ENCODE results near the gene PAK3. TPM values are rescaled to one million over a fixed set of nuclear protein-coding genes. Genes with fewer than 3 reads are reported as not detected.

PAK3 gene
- polyA plus RNA-seq, 2 donors = 0.04 to 0.06 TPM

DNA sequence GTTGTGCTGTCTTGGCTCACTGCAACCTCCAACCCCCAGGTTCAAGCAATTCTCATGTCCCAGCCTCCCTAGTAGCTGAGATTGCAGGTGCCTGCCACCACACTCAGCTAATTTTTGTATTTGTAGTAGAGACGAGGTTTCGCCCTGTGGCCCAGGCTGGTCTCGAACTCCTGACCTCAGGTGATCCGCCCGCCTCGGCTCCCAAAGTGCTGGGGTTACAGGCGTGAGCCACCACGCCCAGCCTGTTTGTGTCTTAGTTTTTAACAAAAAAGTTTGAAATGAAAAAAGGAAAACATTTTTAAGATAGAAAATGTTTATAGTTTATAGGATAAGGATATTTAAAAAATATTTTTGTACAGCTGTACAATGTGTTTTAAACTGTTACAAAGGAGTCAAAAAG, 111.9 kb downstream of the PAK3 start:
- H3K27me3 ChIP-seq (ENCODE audit: control insufficient read depth in 1 of 2, insufficient read depth in 2 of 2, low read length in 2 of 2) = peaks cover 0 to 5% of the 10 kb centered on the region in 2 donors
- no peak overlapping the region for H3K27ac ChIP-seq (ENCODE audit: low read depth in 2 of 2, low read length in 1 of 2)
- no peaks in the 10 kb centered on the region for H3K36me3 ChIP-seq (ENCODE audit: control insufficient read depth in 2 of 2, insufficient read depth in 2 of 2, low read length in 1 of 2)
- no peak overlapping the region for H3K4me3 ChIP-seq (ENCODE audit: low read depth in 1 of 2, low read length in 2 of 2)
- H3K4me1 ChIP-seq (ENCODE audit: control insufficient read depth in 2 of 2, insufficient read depth in 2 of 2, low read length in 1 of 2) = no peaks in the 10 kb centered on the region
- no peaks in the 10 kb centered on the region for H3K9me3 ChIP-seq (ENCODE audit: control insufficient read depth in 2 of 2, insufficient read depth in 1 of 2, low read depth in 1 of 2, low read length in 1 of 2)
- 81 to 93% methylated on average over 8 of the region's 8 CpGs for WGBS, 2 donors

- H3K36me3 ChIP-seq (ENCODE audit: control insufficient read depth in 2 of 2, insufficient read depth in 2 of 2, low read length in 1 of 2) = no peaks in the 10 kb centered on the region
- no peaks in the 10 kb centered on the region for H3K27me3 ChIP-seq (ENCODE audit: control insufficient read depth in 1 of 2, insufficient read depth in 2 of 2, low read length in 2 of 2)
- H3K4me3 ChIP-seq (ENCODE audit: low read depth in 1 of 2, low read length in 2 of 2) = no peak overlapping the region
- H3K9me3 ChIP-seq (ENCODE audit: control insufficient read depth in 2 of 2, insufficient read depth in 1 of 2, low read depth in 1 of 2, low read length in 1 of 2) = no peaks in the 10 kb centered on the region
- no peak overlapping the region for H3K27ac ChIP-seq (ENCODE audit: low read depth in 2 of 2, low read length in 1 of 2)
- no peaks in the 10 kb centered on the region for H3K4me1 ChIP-seq (ENCODE audit: control insufficient read depth in 2 of 2, insufficient read depth in 2 of 2, low read length in 1 of 2)
- WGBS, 2 donors = 83 to 96% methylated on average over 6 of the region's 6 CpGs
Measured at GRCh38 chrX:111216293-111216801, 120.4 kb downstream of the PAK3 start.

- Histone ChIP-seq H3K27me3 (ENCODE audit: control insufficient read depth in 1 of 2, insufficient read depth in 2 of 2, low read length in 2 of 2) (peaks cover 0 to 7% of the 10 kb centered on the region in 2 donors), H3K36me3 (ENCODE audit: control insufficient read depth in 2 of 2, insufficient read depth in 2 of 2, low read length in 1 of 2) (no peaks in the 10 kb centered on the region), H3K27ac (ENCODE audit: low read depth in 2 of 2, low read length in 1 of 2) (no peak overlapping the region), H3K9me3 (ENCODE audit: control insufficient read depth in 2 of 2, insufficient read depth in 1 of 2, low read depth in 1 of 2, low read length in 1 of 2) (no peaks in the 10 kb centered on the region), H3K4me1 (ENCODE audit: control insufficient read depth in 2 of 2, insufficient read depth in 2 of 2, low read length in 1 of 2) (no peaks in the 10 kb centered on the region), H3K4me3 (ENCODE audit: low read depth in 1 of 2, low read length in 2 of 2) (no peak overlapping the region)
- WGBS, 2 donors = 33 to 54% methylated on average over 2 of the region's 2 CpGs
Measured at GRCh38 chrX:111244235-111244750, 148.3 kb downstream of the PAK3 start.

GRCh38 chrX:111254896-111255693, 159.1 kb downstream of the PAK3 start:
- no peak overlapping the region for H3K4me3 ChIP-seq (ENCODE audit: low read depth in 1 of 2, low read length in 2 of 2)
- WGBS, 2 donors = 84 to 90% methylated on average over 7 of the region's 7 CpGs
- no peaks in the 10 kb centered on the region for H3K4me1 ChIP-seq (ENCODE audit: control insufficient read depth in 2 of 2, insufficient read depth in 2 of 2, low read length in 1 of 2)
- H3K9me3 ChIP-seq (ENCODE audit: control insufficient read depth in 2 of 2, insufficient read depth in 1 of 2, low read depth in 1 of 2, low read length in 1 of 2) = no peaks in the 10 kb centered on the region
- no peak overlapping the region for H3K27ac ChIP-seq (ENCODE audit: low read depth in 2 of 2, low read length in 1 of 2)
- no peaks in the 10 kb centered on the region for H3K36me3 ChIP-seq (ENCODE audit: control insufficient read depth in 2 of 2, insufficient read depth in 2 of 2, low read length in 1 of 2)
- peaks cover 0 to 13% of the 10 kb centered on the region in 2 donors for H3K27me3 ChIP-seq (ENCODE audit: control insufficient read depth in 1 of 2, insufficient read depth in 2 of 2, low read length in 2 of 2)

GRCh38 chrX:111257733-111258132, 161.7 kb downstream of the PAK3 start:
- 60 to 72% methylated on average over 3 of the region's 3 CpGs for WGBS, 2 donors
- H3K9me3 ChIP-seq (ENCODE audit: control insufficient read depth in 2 of 2, insufficient read depth in 1 of 2, low read depth in 1 of 2, low read length in 1 of 2) = no peaks in the 10 kb centered on the region

GRCh38 chrX:111259559-111259958, 163.6 kb downstream of the PAK3 start:
- no peak overlapping the region for H3K27ac ChIP-seq (ENCODE audit: low read depth in 2 of 2, low read length in 1 of 2)
- no peaks in the 10 kb centered on the region for H3K4me1 ChIP-seq (ENCODE audit: control insufficient read depth in 2 of 2, insufficient read depth in 2 of 2, low read length in 1 of 2)
- 36 to 54% methylated on average over 3 of the region's 3 CpGs for WGBS, 2 donors
- peaks cover 0 to 15% of the 10 kb centered on the region in 2 donors for H3K27me3 ChIP-seq (ENCODE audit: control insufficient read depth in 1 of 2, insufficient read depth in 2 of 2, low read length in 2 of 2)
- H3K4me3 ChIP-seq (ENCODE audit: low read depth in 1 of 2, low read length in 2 of 2) = no peak overlapping the region
- H3K36me3 ChIP-seq (ENCODE audit: control insufficient read depth in 2 of 2, insufficient read depth in 2 of 2, low read length in 1 of 2) = no peaks in the 10 kb centered on the region
- H3K9me3 ChIP-seq (ENCODE audit: control insufficient read depth in 2 of 2, insufficient read depth in 1 of 2, low read depth in 1 of 2, low read length in 1 of 2) = no peaks in the 10 kb centered on the region

More at GRCh38 chrX:111257733-111258132, 161.7 kb downstream of the PAK3 start:
- Histone ChIP-seq H3K36me3 (ENCODE audit: control insufficient read depth in 2 of 2, insufficient read depth in 2 of 2, low read length in 1 of 2) (no peaks in the 10 kb centered on the region), H3K4me3 (ENCODE audit: low read depth in 1 of 2, low read length in 2 of 2) (no peak overlapping the region), H3K27ac (ENCODE audit: low read depth in 2 of 2, low read length in 1 of 2) (no peak overlapping the region), H3K4me1 (ENCODE audit: control insufficient read depth in 2 of 2, insufficient read depth in 2 of 2, low read length in 1 of 2) (no peaks in the 10 kb centered on the region), H3K27me3 (ENCODE audit: control insufficient read depth in 1 of 2, insufficient read depth in 2 of 2, low read length in 2 of 2) (peaks cover 0 to 13% of the 10 kb centered on the region in 2 donors)

- H3K9me3 ChIP-seq (ENCODE audit: control insufficient read depth in 2 of 2, insufficient read depth in 1 of 2, low read depth in 1 of 2, low read length in 1 of 2) = no peaks in the 10 kb centered on the region
- no peaks in the 10 kb centered on the region for H3K4me1 ChIP-seq (ENCODE audit: control insufficient read depth in 2 of 2, insufficient read depth in 2 of 2, low read length in 1 of 2)
- peaks cover 0 to 13% of the 10 kb centered on the region in 2 donors for H3K27me3 ChIP-seq (ENCODE audit: control insufficient read depth in 1 of 2, insufficient read depth in 2 of 2, low read length in 2 of 2)
- H3K27ac ChIP-seq (ENCODE audit: low read depth in 2 of 2, low read length in 1 of 2) = no peak overlapping the region
- 64 to 87% methylated on average over 3 of the region's 3 CpGs for WGBS, 2 donors
- H3K4me3 ChIP-seq (ENCODE audit: low read depth in 1 of 2, low read length in 2 of 2) = no peak overlapping the region
- no peaks in the 10 kb centered on the region for H3K36me3 ChIP-seq (ENCODE audit: control insufficient read depth in 2 of 2, insufficient read depth in 2 of 2, low read length in 1 of 2)
Measured at GRCh38 chrX:111260451-111260850, 164.5 kb downstream of the PAK3 start.

DNA sequence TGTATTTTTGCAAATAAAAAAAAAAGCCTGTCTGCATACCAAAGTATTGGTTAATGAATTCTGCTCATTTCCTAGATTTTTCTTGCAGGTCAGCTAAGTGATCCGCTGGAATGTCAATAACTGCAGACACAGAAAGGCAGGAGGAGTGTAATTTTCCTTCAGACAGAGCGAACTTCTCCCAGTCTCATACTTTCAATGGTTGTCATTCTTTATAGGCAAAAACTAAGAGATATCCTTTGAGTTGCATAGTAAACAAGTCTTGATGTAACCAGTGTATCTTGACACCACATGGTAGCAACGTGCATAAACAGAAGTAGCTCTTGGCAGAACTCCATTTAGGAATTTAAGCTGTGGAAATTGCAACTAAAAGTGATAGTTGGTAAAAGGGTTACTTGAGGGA, 166.1 kb downstream of the PAK3 start:
- Histone ChIP-seq H3K36me3 (ENCODE audit: control insufficient read depth in 2 of 2, insufficient read depth in 2 of 2, low read length in 1 of 2) (no peaks in the 10 kb centered on the region), H3K27me3 (ENCODE audit: control insufficient read depth in 1 of 2, insufficient read depth in 2 of 2, low read length in 2 of 2) (peaks cover 0 to 10% of the 10 kb centered on the region in 2 donors), H3K4me3 (ENCODE audit: low read depth in 1 of 2, low read length in 2 of 2) (no peak overlapping the region), H3K9me3 (ENCODE audit: control insufficient read depth in 2 of 2, insufficient read depth in 1 of 2, low read depth in 1 of 2, low read length in 1 of 2) (no peaks in the 10 kb centered on the region), H3K27ac (ENCODE audit: low read depth in 2 of 2, low read length in 1 of 2) (no peak overlapping the region), H3K4me1 (ENCODE audit: control insufficient read depth in 2 of 2, insufficient read depth in 2 of 2, low read length in 1 of 2) (no peaks in the 10 kb centered on the region)
- 52 to 64% methylated on average over 3 of the region's 3 CpGs for WGBS, 2 donors

DNA sequence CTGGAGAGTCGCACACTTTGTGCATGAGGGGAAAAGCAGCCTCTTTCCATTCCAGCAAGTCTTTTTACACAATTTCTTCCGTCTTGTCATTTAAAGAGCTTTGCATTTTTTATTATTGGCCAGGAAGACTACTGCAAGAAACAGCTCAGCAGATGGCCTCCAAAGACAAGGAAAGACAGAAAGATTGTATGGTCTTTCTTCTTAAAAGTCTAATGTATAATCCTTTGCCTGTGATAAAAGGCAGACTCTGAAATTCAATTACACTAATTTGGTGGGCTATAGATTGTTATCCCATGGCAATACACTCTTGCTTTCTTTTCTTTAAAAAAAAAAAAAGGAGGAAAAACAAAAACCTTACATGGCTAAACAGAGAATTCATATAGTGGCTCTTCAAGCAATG, 168.4 kb downstream of the PAK3 start:
- Histone ChIP-seq H3K4me3 (ENCODE audit: low read depth in 1 of 2, low read length in 2 of 2) (no peak overlapping the region), H3K9me3 (ENCODE audit: control insufficient read depth in 2 of 2, insufficient read depth in 1 of 2, low read depth in 1 of 2, low read length in 1 of 2) (no peaks in the 10 kb centered on the region), H3K36me3 (ENCODE audit: control insufficient read depth in 2 of 2, insufficient read depth in 2 of 2, low read length in 1 of 2) (no peaks in the 10 kb centered on the region), H3K27me3 (ENCODE audit: control insufficient read depth in 1 of 2, insufficient read depth in 2 of 2, low read length in 2 of 2) (peaks cover 0 to 12% of the 10 kb centered on the region in 2 donors), H3K4me1 (ENCODE audit: control insufficient read depth in 2 of 2, insufficient read depth in 2 of 2, low read length in 1 of 2) (no peaks in the 10 kb centered on the region), H3K27ac (ENCODE audit: low read depth in 2 of 2, low read length in 1 of 2) (no peak overlapping the region)
- 81 to 85% methylated on average over 2 of the region's 2 CpGs for WGBS, 2 donors
